NB4 (cell line): ENCODE results near the gene WDFY4.
A peak's percentile ranks its signal among the peaks of the same experiment; 100 is the strongest.

Experiments
- DNase-seq: peaks from one replicate; pipeline ENCODE4 v3.0.0; 2010; ENCODE audit warnings: low read depth
- H3K4me3 ChIP-seq: one replicate; pipeline ENCODE4 v1.5.1; 2011; ENCODE audit warnings: mild to moderate bottlenecking, low read depth, low read length, moderate library complexity
- MYC ChIP-seq: IDR thresholded peaks from 2 replicates; pipeline ENCODE4 v1.6.1; 2011; ENCODE audit warnings: low read depth, low read length
- POLR2A ChIP-seq: IDR thresholded peaks from 2 replicates; pipeline ENCODE4 v1.6.1; 2011; ENCODE audit warnings: mild to moderate bottlenecking; ENCODE audit not compliant: insufficient read length; ENCODE audit errors: extremely low read depth
- TF ChIP-seq, protein P1 (sequence below): IDR thresholded peaks from one replicate; pipeline ENCODE4 v1.5.1; 2012; ENCODE audit warnings: low read depth, low read length
- TF ChIP-seq, protein P2 (sequence below): IDR thresholded peaks from 2 replicates; pipeline ENCODE4 v1.6.1; 2011; ENCODE audit warnings: low read depth, low read length

The WDFY4 gene

DNA sequence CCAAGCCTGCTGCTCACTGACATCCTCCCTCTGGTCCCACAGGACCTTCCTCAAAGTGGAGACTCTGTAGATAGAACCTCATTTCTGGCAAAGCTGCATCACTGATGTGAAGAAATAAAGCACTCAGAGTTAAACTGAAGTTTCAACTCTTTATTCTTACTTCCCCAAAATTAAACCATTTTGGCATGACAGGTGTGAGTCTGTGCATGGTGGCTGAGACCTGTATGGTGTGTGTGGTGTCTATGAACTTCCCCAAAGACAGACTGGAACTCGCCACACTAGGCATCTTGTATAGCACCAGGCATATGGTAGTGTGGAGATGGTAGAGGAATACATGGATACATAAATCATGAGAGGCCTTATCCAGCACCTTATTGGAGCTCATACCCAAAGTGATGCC lies 6.6 kb upstream of the WDFY4 start:
- DNase-seq = no peak
- TF ChIP-seq, protein P1, sequence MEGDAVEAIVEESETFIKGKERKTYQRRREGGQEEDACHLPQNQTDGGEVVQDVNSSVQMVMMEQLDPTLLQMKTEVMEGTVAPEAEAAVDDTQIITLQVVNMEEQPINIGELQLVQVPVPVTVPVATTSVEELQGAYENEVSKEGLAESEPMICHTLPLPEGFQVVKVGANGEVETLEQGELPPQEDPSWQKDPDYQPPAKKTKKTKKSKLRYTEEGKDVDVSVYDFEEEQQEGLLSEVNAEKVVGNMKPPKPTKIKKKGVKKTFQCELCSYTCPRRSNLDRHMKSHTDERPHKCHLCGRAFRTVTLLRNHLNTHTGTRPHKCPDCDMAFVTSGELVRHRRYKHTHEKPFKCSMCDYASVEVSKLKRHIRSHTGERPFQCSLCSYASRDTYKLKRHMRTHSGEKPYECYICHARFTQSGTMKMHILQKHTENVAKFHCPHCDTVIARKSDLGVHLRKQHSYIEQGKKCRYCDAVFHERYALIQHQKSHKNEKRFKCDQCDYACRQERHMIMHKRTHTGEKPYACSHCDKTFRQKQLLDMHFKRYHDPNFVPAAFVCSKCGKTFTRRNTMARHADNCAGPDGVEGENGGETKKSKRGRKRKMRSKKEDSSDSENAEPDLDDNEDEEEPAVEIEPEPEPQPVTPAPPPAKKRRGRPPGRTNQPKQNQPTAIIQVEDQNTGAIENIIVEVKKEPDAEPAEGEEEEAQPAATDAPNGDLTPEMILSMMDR = no peak
- TF ChIP-seq, protein P2, sequence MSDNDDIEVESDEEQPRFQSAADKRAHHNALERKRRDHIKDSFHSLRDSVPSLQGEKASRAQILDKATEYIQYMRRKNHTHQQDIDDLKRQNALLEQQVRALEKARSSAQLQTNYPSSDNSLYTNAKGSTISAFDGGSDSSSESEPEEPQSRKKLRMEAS = no peak
- TF ChIP-seq POLR2A (no peak), MYC (no peak)
- H3K4me3 ChIP-seq = no peak overlapping the region

- TF ChIP-seq, protein P2 = no peak
- TF ChIP-seq, protein P1 = no peak
- TF ChIP-seq MYC = no peak
- TF ChIP-seq POLR2A = no peak
- DNase-seq = no peak
- no peak overlapping the region for H3K4me3 ChIP-seq
Measured at GRCh38 chr10:48681740-48682139, 2.9 kb upstream of the WDFY4 start.

- TF ChIP-seq, protein P2 = no peak
- no peak for TF ChIP-seq POLR2A
- TF ChIP-seq MYC = no peak
- TF ChIP-seq, protein P1 = no peak
- DNase-seq = no peak
- no peak overlapping the region for H3K4me3 ChIP-seq
Measured at GRCh38 chr10:48682265-48682664, 2.4 kb upstream of the WDFY4 start.

GRCh38 chr10:48683424-48683823 lies 1.2 kb upstream of the WDFY4 start:
- DNase-seq = no peak
- no peak for TF ChIP-seq MYC
- TF ChIP-seq, protein P1 = no peak
- TF ChIP-seq, protein P2 = no peak
- TF ChIP-seq POLR2A = no peak
- no peak overlapping the region for H3K4me3 ChIP-seq

GRCh38 chr10:48683868-48684267 lies 805 bp upstream of the WDFY4 start:
- DNase-seq = peak; percentile 28
- TF ChIP-seq MYC (no peak), POLR2A (no peak)
- TF ChIP-seq, protein P2 = no peak
- TF ChIP-seq, protein P1 = no peak
- H3K4me3 ChIP-seq = no peak overlapping the region

- TF ChIP-seq, protein P1 = no peak
- no peak for TF ChIP-seq POLR2A
- no peak for TF ChIP-seq MYC
- TF ChIP-seq, protein P2 = no peak
- DNase-seq = no peak
- H3K4me3 ChIP-seq = peak overlapping the region; percentile 88
Measured at GRCh38 chr10:48684463-48684791, 246 bp upstream of the WDFY4 start.
